ENCODE data around the gene MTUS2.

MTUS2 gene

GRCh38 chr13:28981530-28981929 is 161.4 kb downstream of the MTUS2 start:
- no peak for TF ChIP-seq CTCF (IDR thresholded peaks at IDR 0.05)

GRCh38 chr13:28983641-28984040 is 163.5 kb downstream of the MTUS2 start:
- no peak for TF ChIP-seq CTCF (IDR thresholded peaks at IDR 0.05)

GRCh38 chr13:28984326-28984725 is 164.2 kb downstream of the MTUS2 start:
- TF ChIP-seq CTCF (IDR thresholded peaks at IDR 0.05), result no peak

GRCh38 chr13:28984825-28985224 is 164.7 kb downstream of the MTUS2 start:
- TF ChIP-seq CTCF (IDR thresholded peaks at IDR 0.05), result no peak

- no peak for TF ChIP-seq CTCF (IDR thresholded peaks at IDR 0.05)
Measured at GRCh38 chr13:28991764-28992163, 171.6 kb downstream of the MTUS2 start.

GRCh38 chr13:29000826-29001225 is 180.7 kb downstream of the MTUS2 start:
- no peak for TF ChIP-seq CTCF (IDR thresholded peaks at IDR 0.05)

- no peak for TF ChIP-seq CTCF (IDR thresholded peaks at IDR 0.05)
Measured at GRCh38 chr13:29005035-29005762, 185.1 kb downstream of the MTUS2 start.

GRCh38 chr13:29005763-29006120 is 185.6 kb downstream of the MTUS2 start:
- TF ChIP-seq CTCF (IDR thresholded peaks at IDR 0.05), result no peak
